Lower leg skin (tissue), 4 donors: ENCODE measurements around the gene PPP4R3A. TPM values are rescaled to one million over a fixed set of nuclear protein-coding genes. Genes with fewer than 3 reads are reported as not detected.

Source experiments
- DNase-seq, 2 donors: peaks; one replicate each; pipeline ENCODE4 v3.0.0-alpha.2; 2019; ENCODE audit warnings: low spot score in 2 of 2
- H3K4me3 ChIP-seq: fragments of 200-600 bp; sonication (generic); 2 replicates; pipeline ENCODE4 v1.5.1; 2017; ENCODE audit warnings: mild to moderate bottlenecking, low read depth; ENCODE audit not compliant: poor library complexity, severe bottlenecking
- POLR2A ChIP-seq, 2 donors: fragments of 450-650 bp; IDR thresholded peaks; one replicate each; pipeline ENCODE4 v1.6.1; 2016 to 2017; ENCODE audit warnings: antibody characterized with exemption in 2 of 2, mild to moderate bottlenecking in 1 of 2, moderate library complexity in 1 of 2
- WGBS, 2 donors: methylation state at CpG; one replicate each; pipeline ENCODE4 v1.1.5; 2018; 5-methylcytosine and 5-hydroxymethylcytosine counted together
- intact Hi-C: fragments of 100-400 bp; cut with DNase I; formaldehyde crosslinking; loops from one replicate; pipeline ENCODE4 v1.15.0; 2023; ENCODE audit warnings: low total_unique reads
- total RNA-seq, 4 donors: library from RNA; depleted of rRNA; stranded (reverse); fragments of >200 nt; gene quantifications; one replicate each; pipeline ENCODE4 v1.1.0, GENCODE V29; 2016
- TF ChIP-seq, protein P1 (sequence below), 3 donors: fragments of 450-650 bp; IDR thresholded peaks; one replicate each; pipeline ENCODE4 v1.5.1; 2016; ENCODE audit warnings: antibody characterized with exemption in 3 of 3, mild to moderate bottlenecking in 3 of 3, moderate library complexity in 2 of 3

PPP4R3A gene
- total RNA-seq, 4 donors from 2014 or later, result 86.5 to 115 (median 88.9) TPM

DNA sequence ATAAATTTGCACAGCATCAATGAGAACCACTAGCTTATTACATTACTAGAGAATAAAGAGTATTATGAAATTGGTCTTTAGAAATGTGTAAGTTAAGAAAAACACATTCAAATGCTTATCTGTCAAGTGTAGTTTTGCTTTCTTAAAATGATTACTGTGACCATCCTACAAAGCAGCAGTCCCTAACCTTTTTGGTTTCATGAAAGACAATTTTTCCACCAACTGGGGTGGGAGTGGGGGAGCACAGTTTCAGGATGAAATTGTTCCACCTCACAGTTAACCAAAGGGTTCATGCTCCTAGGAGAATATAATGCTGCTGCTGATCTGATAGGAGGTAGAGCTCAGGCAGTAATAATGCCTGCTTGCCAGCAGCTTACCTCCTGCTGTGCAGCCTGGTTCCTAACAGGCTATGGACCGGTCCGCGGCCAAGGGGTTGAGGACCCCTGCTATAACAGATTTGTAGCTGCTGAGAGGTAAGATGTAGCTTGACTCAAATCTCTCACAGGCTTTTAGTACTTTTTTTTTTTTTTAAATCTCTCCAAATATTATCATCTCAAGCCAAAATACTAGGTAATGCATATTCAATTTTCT is 45.4 kb downstream of the PPP4R3A start:
- WGBS, 2 donors, result 60 to 67% methylated on average over 3 of the region's 3 CpGs

DNA sequence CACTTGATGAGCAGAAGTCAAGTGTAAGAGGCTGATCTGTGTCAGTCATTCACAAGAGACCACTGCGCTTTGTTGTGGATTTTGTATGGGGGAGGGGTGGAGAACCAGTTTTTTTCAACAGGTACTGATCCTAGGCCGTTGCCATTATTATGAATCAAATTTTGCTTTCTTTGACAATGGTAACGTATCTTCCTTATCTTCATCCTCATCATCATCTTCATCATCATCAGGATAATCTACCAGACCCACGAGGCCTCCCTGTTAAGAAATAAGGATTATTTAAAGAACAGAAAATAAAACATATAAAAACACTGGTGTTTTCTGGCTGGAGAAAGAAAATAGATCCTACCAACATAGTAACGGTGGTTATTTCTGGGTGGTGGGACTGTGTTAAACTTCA is 51.5 kb downstream of the PPP4R3A start:
- no peak for DNase-seq
- no peak overlapping the region for H3K4me3 ChIP-seq
- TF ChIP-seq, protein P1, sequence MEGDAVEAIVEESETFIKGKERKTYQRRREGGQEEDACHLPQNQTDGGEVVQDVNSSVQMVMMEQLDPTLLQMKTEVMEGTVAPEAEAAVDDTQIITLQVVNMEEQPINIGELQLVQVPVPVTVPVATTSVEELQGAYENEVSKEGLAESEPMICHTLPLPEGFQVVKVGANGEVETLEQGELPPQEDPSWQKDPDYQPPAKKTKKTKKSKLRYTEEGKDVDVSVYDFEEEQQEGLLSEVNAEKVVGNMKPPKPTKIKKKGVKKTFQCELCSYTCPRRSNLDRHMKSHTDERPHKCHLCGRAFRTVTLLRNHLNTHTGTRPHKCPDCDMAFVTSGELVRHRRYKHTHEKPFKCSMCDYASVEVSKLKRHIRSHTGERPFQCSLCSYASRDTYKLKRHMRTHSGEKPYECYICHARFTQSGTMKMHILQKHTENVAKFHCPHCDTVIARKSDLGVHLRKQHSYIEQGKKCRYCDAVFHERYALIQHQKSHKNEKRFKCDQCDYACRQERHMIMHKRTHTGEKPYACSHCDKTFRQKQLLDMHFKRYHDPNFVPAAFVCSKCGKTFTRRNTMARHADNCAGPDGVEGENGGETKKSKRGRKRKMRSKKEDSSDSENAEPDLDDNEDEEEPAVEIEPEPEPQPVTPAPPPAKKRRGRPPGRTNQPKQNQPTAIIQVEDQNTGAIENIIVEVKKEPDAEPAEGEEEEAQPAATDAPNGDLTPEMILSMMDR (IDR thresholded peaks at IDR 0.05), result no peak
- TF ChIP-seq POLR2A (IDR thresholded peaks at IDR 0.05), result no peak
- 88 to 90% methylated on average over 5 of the region's 5 CpGs for WGBS, 2 donors
- intact Hi-C loops, result no loop called here

More for the DNA sequence above, 45.4 kb downstream of the PPP4R3A start:
- no peak for DNase-seq
- H3K4me3 ChIP-seq, result no peak overlapping the region
- TF ChIP-seq POLR2A (IDR thresholded peaks at IDR 0.05), result no peak
- TF ChIP-seq, protein P1 (IDR thresholded peaks at IDR 0.05), result no peak
- intact Hi-C loops, result no loop called here

DNA sequence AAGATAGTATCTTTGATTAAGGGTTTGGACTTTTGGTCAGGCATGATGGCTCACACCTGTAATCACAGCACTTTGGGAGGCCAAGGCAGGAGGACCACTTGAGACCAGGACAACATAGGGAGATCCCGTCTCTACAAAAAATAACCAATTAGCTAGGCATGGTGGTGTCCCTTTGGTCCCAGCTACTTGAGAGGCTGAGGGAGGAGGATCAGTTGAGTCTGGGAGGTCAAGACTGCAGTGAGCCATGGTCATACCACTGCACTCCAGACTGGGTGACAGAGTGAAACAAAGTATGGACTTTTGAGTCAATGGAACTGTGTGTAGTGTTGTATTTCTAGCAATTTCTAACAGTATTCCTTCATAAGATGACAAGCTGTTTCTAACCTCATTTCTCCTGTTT is 53.8 kb downstream of the PPP4R3A start:
- TF ChIP-seq POLR2A (IDR thresholded peaks at IDR 0.05), result no peak
- TF ChIP-seq, protein P1 (IDR thresholded peaks at IDR 0.05), result no peak
- DNase-seq, result no peak
- H3K4me3 ChIP-seq, result no peak overlapping the region
- WGBS, 2 donors, result 100% methylated on average over 1 of the region's 1 CpG
- intact Hi-C loops, result no loop called here

DNA sequence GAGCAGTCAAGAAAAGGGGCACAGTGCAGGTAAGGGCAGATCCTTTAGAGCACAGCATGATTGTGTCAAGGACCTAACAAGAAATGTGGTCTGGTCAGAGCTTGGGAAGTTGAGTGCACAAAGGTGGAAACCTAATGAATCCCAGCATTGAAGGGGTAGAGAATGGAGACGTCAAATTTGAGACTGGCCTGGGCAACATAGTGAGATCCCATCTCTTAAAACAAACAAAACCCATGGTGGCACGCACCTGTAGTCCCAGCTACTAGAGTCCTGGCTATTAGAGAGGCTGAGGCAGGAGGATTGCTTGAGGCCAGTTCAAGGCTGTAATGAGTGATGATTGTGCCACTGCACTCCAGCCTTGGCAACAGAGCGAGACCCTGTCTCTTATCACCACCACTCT is 55.5 kb downstream of the PPP4R3A start:
- no peak for TF ChIP-seq POLR2A (IDR thresholded peaks at IDR 0.05)
- intact Hi-C loops, result no loop called here
- DNase-seq, result no peak
- H3K4me3 ChIP-seq, result no peak overlapping the region
- 95% methylated on average over 3 of the region's 3 CpGs for WGBS, 2 donors

DNA sequence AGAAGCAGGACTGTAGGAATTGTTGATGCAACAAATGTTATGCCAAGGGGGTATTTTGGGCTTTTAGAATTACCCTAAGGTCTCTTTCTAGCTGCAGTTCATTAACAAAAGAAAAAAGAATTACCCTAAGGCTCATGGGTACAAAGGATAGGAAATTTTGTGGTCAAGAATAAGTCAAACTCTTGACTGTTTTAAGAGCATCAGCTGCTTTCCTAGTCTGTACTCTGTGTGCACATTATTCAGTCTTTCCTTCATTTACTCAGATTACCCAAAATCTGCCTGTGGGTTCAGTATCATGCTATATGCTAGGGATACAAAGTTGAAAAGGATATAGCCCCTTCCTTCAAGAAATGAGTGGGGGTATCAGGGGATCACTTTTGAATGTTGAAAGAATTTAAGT is 56.0 kb downstream of the PPP4R3A start:
- no peak for DNase-seq
- no peak overlapping the region for H3K4me3 ChIP-seq
- TF ChIP-seq, protein P1 (IDR thresholded peaks at IDR 0.05), result no peak
- no peak for TF ChIP-seq POLR2A (IDR thresholded peaks at IDR 0.05)
- intact Hi-C loops, result no loop called here

DNA sequence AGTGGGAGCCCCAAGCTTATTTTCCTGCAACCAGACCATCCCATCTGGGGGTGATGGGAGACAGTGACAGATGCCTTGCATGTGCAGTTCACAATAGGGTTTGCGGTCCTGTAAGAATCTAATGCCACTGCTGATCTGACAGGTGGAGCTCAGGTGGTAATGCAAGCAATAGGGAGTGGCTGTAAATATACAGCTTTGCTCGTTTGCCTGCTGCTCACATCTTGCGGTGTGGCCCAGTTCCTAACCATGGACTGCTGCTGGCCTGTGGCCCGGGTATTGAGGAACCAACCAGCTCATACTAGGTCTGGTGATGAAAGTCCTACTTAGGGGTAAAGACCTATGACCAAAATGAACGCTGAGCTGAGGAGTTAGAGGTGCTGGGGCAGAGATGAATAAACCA is 56.4 kb downstream of the PPP4R3A start:
- TF ChIP-seq POLR2A (IDR thresholded peaks at IDR 0.05), result no peak
- TF ChIP-seq, protein P1 (IDR thresholded peaks at IDR 0.05), result no peak
- no peak for DNase-seq
- H3K4me3 ChIP-seq, result no peak overlapping the region
- intact Hi-C loops, result no loop called here
- WGBS, 2 donors, result 62 to 77% methylated on average over 5 of the region's 5 CpGs
